ENCODE measurements around the gene PCYOX1L. TPM values are rescaled to one million over a fixed set of nuclear protein-coding genes. Genes with fewer than 3 reads are reported as not detected.

Gene PCYOX1L
- polyA plus RNA-seq, 6 donors from 2014 or later: 5.4 to 9.2 (median 8.0) TPM

- DNase-seq (no peak), ATAC-seq (ENCODE audit: low read depth in 2 of 2) (no peak)
- Mint-ChIP-seq H3K9me3 (no peaks in the 10 kb centered on the region), H3K36me3 (no peaks in the 10 kb centered on the region), H3K27ac (no peak overlapping the region), H3K4me3 (no peak overlapping the region), H3K4me1 (peaks cover 0 to 4% (median 2%) of the 10 kb centered on the region in 3 donors), H3K27me3 (peaks cover 0 to 14% (median 0%) of the 10 kb centered on the region in 3 donors)
Measured at GRCh38 chr5:149376711-149377447, 19.0 kb downstream of the PCYOX1L start.

- DNase-seq (no peak), ATAC-seq (ENCODE audit: low read depth in 2 of 2) (no peak)
- no peaks in the 10 kb centered on the region for H3K36me3 Mint-ChIP-seq
- peaks cover 0 to 16% (median 0%) of the 10 kb centered on the region in 3 donors for H3K27me3 Mint-ChIP-seq
- no peaks in the 10 kb centered on the region for H3K9me3 Mint-ChIP-seq
- H3K4me3 Mint-ChIP-seq: no peak overlapping the region
- H3K4me1 Mint-ChIP-seq: peaks cover 0 to 8% (median 6%) of the 10 kb centered on the region in 3 donors
- H3K27ac Mint-ChIP-seq: no peak overlapping the region
Measured at GRCh38 chr5:149378241-149378820, 20.5 kb downstream of the PCYOX1L start.

- Mint-ChIP-seq H3K9me3 (no peaks in the 10 kb centered on the region), H3K36me3 (no peaks in the 10 kb centered on the region), H3K27ac (no peak within 1 kb of the TSS), H3K27me3 (peaks cover 0 to 16% (median 0%) of the 10 kb centered on the region in 3 donors), H3K4me1 (peaks cover 0 to 8% (median 6%) of the 10 kb centered on the region in 3 donors), H3K4me3 (no peak within 1 kb of the TSS)
- DNase-seq (no peak), ATAC-seq (ENCODE audit: low read depth in 2 of 2) (no peak)
Measured at GRCh38 chr5:149379177-149379761, 21.4 kb downstream of the PCYOX1L start, which contains the start of gene IL17B. Gene IL17B, minus strand, starts transcription at chr5:149379292. Its CDS starts 67 bp downstream, at chr5:149379225.

- peaks cover 0 to 8% (median 6%) of the 10 kb centered on the region in 3 donors for H3K4me1 Mint-ChIP-seq
- no peaks in the 10 kb centered on the region for H3K9me3 Mint-ChIP-seq
- H3K27me3 Mint-ChIP-seq: peaks cover 0 to 16% (median 0%) of the 10 kb centered on the region in 3 donors
Measured at GRCh38 chr5:149379818-149380374, 22.1 kb downstream of the PCYOX1L start.

GRCh38 chr5:149380466-149381121 is 22.7 kb downstream of the PCYOX1L start:
- Mint-ChIP-seq H3K4me3 (no peak overlapping the region), H3K9me3 (no peaks in the 10 kb centered on the region), H3K27me3 (peaks cover 0 to 16% (median 0%) of the 10 kb centered on the region in 3 donors), H3K27ac (no peak overlapping the region), H3K36me3 (no peaks in the 10 kb centered on the region), H3K4me1 (peaks cover 0 to 8% (median 6%) of the 10 kb centered on the region in 3 donors)
- DNase-seq (no peak), ATAC-seq (ENCODE audit: low read depth in 2 of 2) (no peak)

More at GRCh38 chr5:149379818-149380374, 22.1 kb downstream of the PCYOX1L start:
- Mint-ChIP-seq H3K36me3 (no peaks in the 10 kb centered on the region), H3K27ac (no peak overlapping the region), H3K4me3 (no peak overlapping the region)
- DNase-seq: no peak
- ATAC-seq (ENCODE audit: low read depth in 2 of 2): no peak

GRCh38 chr5:149381261-149381985 is 23.6 kb downstream of the PCYOX1L start:
- H3K27ac Mint-ChIP-seq: no peak overlapping the region
- DNase-seq: no peak
- ATAC-seq (ENCODE audit: low read depth in 2 of 2): peak in 1 of 2 donors; percentile 10

GRCh38 chr5:149381986-149382338 is 24.1 kb downstream of the PCYOX1L start:
- Mint-ChIP-seq H3K4me1 (peaks cover 0 to 8% (median 6%) of the 10 kb centered on the region in 3 donors), H3K36me3 (no peaks in the 10 kb centered on the region), H3K27me3 (peaks cover 0 to 19% (median 0%) of the 10 kb centered on the region in 3 donors), H3K27ac (peak overlapping the region in 2 of 6 donors; percentile 50 to 77), H3K9me3 (no peaks in the 10 kb centered on the region), H3K4me3 (peak overlapping the region in 1 of 8 donors; percentile 80)
- ATAC-seq (ENCODE audit: low read depth in 2 of 2) (peak; percentile 71 to 72), DNase-seq (peak; percentile 45)

More at GRCh38 chr5:149381261-149381985, 23.6 kb downstream of the PCYOX1L start:
- no peaks in the 10 kb centered on the region for H3K9me3 Mint-ChIP-seq
- H3K36me3 Mint-ChIP-seq: no peaks in the 10 kb centered on the region
- H3K27me3 Mint-ChIP-seq: peaks cover 0 to 16% (median 0%) of the 10 kb centered on the region in 3 donors
- peaks cover 0 to 8% (median 6%) of the 10 kb centered on the region in 3 donors for H3K4me1 Mint-ChIP-seq
- no peak overlapping the region for H3K4me3 Mint-ChIP-seq

- no peak for ATAC-seq (ENCODE audit: low read depth in 2 of 2)
- DNase-seq: no peak
- Mint-ChIP-seq H3K4me1 (peaks cover 0 to 8% (median 6%) of the 10 kb centered on the region in 3 donors), H3K4me3 (no peak overlapping the region), H3K27me3 (peaks cover 0 to 21% (median 0%) of the 10 kb centered on the region in 3 donors), H3K9me3 (no peaks in the 10 kb centered on the region), H3K27ac (no peak overlapping the region), H3K36me3 (no peaks in the 10 kb centered on the region)
Measured at GRCh38 chr5:149382517-149383220, 24.8 kb downstream of the PCYOX1L start.

GRCh38 chr5:149383399-149383798 is 25.6 kb downstream of the PCYOX1L start:
- no peak overlapping the region for H3K27ac Mint-ChIP-seq
- DNase-seq (no peak), ATAC-seq (ENCODE audit: low read depth in 2 of 2) (no peak)
- H3K4me3 Mint-ChIP-seq: no peak overlapping the region
- no peaks in the 10 kb centered on the region for H3K9me3 Mint-ChIP-seq
- no peaks in the 10 kb centered on the region for H3K36me3 Mint-ChIP-seq
- peaks cover 0 to 21% (median 0%) of the 10 kb centered on the region in 3 donors for H3K27me3 Mint-ChIP-seq
- H3K4me1 Mint-ChIP-seq: peaks cover 0 to 8% (median 6%) of the 10 kb centered on the region in 3 donors

GRCh38 chr5:149386166-149386565 is 28.3 kb downstream of the PCYOX1L start:
- H3K4me1 Mint-ChIP-seq: peaks cover 0 to 8% (median 6%) of the 10 kb centered on the region in 3 donors
- no peak for DNase-seq
- peak overlapping the region in 1 of 6 donors; percentile 47 for H3K27ac Mint-ChIP-seq
- H3K4me3 Mint-ChIP-seq: no peak overlapping the region
- ATAC-seq (ENCODE audit: low read depth in 2 of 2): no peak
- H3K36me3 Mint-ChIP-seq: no peaks in the 10 kb centered on the region
- H3K27me3 Mint-ChIP-seq: peaks cover 0 to 14% (median 0%) of the 10 kb centered on the region in 3 donors
- no peaks in the 10 kb centered on the region for H3K9me3 Mint-ChIP-seq

- H3K27ac Mint-ChIP-seq: no peak overlapping the region
- H3K9me3 Mint-ChIP-seq: no peaks in the 10 kb centered on the region
- H3K4me3 Mint-ChIP-seq: no peak overlapping the region
- no peaks in the 10 kb centered on the region for H3K36me3 Mint-ChIP-seq
- peaks cover 0 to 5% (median 0%) of the 10 kb centered on the region in 3 donors for H3K27me3 Mint-ChIP-seq
- peaks cover 0 to under 1% (median under 1%) of the 10 kb centered on the region in 3 donors for H3K4me1 Mint-ChIP-seq
- no peak for ATAC-seq (ENCODE audit: low read depth in 2 of 2)
- DNase-seq: no peak
Measured at GRCh38 chr5:149387081-149387631, 29.3 kb downstream of the PCYOX1L start.

- no peaks in the 10 kb centered on the region for H3K4me1 Mint-ChIP-seq
- H3K27ac Mint-ChIP-seq: no peak overlapping the region
- no peaks in the 10 kb centered on the region for H3K9me3 Mint-ChIP-seq
- no peak for DNase-seq
- H3K4me3 Mint-ChIP-seq: no peak overlapping the region
- no peak for ATAC-seq (ENCODE audit: low read depth in 2 of 2)
- H3K36me3 Mint-ChIP-seq: no peaks in the 10 kb centered on the region
- H3K27me3 Mint-ChIP-seq: peaks cover 0 to 5% (median 0%) of the 10 kb centered on the region in 3 donors
Measured at GRCh38 chr5:149387982-149388381, 30.1 kb downstream of the PCYOX1L start.

All from naive B cell (primary cell).